Measurements from ENCODE around the gene GRHPR.
"Not testable (repeated sequence)": the region's sequence is repeated elsewhere in the genome, so short reads cannot be mapped to it uniquely, and the experiment has no call there.

Gene GRHPR

DNA sequence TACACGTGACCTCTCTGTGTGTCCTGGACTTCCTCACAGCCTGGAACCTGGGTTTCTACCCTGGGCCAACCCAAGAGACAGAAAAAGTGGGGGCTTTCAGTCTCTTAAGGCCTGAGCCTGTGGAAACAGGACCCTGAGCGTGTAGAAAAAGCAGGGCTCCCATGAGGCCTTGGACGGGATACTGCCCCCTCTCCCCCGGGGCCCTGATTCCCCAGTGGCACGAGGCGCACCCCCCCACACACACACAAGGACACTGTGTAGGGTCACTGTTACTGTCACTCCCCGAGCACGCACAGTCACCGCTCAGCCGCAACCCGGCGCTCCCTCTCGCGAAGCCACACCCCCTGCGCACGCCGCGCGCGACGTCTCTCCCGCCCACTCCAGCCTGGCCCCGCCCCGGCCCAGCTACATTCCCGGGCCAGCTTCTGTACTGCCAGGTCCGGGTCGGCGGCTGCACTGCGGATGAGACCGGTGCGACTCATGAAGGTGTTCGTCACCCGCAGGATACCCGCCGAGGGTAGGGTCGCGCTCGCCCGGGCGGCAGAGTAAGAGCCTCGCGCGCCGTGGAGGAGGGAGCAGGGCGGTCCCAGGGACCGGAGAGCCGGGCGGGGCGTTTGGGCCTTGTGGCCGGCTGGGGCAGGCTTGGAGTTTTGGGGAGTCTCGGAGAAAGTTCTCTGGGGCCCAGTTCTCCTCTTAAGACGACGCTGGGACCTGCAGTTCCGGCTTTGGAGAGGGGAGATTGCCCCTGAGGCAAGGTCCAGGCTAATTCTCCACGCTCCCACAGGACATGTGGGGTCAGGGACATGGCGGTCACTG, at the start of gene GRHPR:
TSS of gene GRHPR (plus strand) at position 408 of the 816 bp plus-strand sequence. CDS start at position 463, 55 bp downstream.
- peak; percentile 93 for DNase-seq

GRCh38 chr9:37372839-37373238, 49.7 kb upstream of the GRHPR start:
- DNase-seq = no peak

GRCh38 chr9:37373621-37374020, 48.9 kb upstream of the GRHPR start:
- DNase-seq = no peak

DNA sequence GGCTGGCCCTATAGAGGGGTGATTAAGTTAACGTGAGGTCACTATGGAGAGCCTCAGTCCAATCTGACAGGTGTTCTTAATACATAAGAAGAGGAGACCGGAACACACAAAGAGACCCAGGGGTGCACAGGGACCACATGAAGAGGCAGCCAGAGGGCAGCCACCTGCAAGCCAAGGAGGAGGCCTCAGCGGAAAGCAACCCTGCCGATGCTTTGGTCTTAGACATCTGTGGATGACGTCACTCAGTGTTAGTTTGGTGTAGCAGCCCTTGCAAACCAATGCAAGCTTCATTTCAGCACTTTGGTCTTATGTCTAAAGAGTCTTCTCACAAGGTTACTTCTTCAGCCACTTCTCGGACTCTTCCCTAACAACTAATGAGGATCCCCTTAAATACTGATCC, 47.6 kb upstream of the GRHPR start:
- no peak for DNase-seq

DNA sequence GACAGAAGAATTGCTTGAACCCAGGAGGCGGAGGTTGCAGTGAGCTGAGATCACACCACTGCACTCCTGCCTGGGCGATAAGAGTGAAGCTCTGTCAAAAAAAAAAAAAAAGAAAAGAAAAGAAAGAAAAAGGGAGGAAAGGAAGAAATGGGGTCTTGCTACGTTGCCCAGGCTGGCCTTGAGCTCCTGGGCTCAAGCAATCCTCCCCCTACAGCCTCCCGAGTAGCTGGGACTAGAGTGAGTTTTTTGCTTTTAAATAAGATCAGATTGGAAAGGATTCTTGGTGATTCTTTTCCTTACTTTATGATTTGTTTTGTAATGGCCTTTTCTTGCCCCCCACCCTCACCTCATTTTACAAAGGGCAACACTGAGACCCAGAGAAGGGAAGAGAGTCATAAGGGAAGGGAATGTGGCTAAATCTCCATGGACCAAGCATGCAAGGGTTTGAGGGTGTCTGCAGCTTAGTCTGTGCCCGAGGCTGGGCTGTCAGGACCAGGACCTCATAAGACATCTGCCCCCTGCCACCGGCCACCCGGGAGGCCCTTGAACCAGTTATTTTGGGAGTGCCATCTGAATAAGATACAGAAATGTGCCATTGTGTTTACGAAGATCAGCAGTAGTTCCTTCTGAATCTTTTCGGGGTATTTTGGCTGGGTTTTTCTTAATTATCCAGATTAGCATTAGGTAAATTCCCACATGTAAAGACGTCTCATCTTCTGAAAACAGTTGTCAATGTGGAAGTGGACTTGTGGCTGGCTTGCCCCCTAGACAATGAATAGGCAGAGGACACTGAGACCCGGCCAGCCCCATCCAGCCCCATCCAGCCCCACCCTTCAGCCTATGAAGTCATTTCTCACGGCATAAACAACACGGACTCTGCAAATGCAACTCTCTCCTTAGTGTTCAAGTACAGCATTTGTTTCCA, 44.5 kb upstream of the GRHPR start:
- no peak for DNase-seq

- DNase-seq = no peak
Measured at GRCh38 chr9:37378613-37379004, 43.9 kb upstream of the GRHPR start.

GRCh38 chr9:37379835-37380234, 42.7 kb upstream of the GRHPR start:
- DNase-seq = no peak

DNA sequence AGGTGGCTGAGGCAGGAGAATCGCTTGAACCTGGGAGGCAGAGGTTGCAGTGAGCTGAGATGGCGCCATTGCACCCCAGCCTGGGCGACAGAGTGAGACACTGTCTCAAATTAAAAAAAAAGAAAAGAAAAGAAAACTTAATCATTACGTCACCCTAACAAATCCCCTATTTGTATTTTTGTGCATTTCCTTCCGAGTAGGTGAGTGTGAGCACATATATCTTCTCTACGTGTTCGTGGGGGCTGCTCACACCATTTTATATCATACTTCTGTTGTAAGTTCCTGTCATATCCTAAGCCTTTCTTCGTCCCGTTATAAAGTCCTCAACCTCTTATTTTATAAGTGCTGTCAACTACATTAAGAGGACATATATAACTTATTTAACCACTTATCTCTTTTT, 41.9 kb upstream of the GRHPR start:
- DNase-seq = no peak

- no peak for DNase-seq
Measured at GRCh38 chr9:37381094-37381741, 41.3 kb upstream of the GRHPR start.

- no peak for DNase-seq
Measured at GRCh38 chr9:37382161-37382981, 40.1 kb upstream of the GRHPR start.

DNA sequence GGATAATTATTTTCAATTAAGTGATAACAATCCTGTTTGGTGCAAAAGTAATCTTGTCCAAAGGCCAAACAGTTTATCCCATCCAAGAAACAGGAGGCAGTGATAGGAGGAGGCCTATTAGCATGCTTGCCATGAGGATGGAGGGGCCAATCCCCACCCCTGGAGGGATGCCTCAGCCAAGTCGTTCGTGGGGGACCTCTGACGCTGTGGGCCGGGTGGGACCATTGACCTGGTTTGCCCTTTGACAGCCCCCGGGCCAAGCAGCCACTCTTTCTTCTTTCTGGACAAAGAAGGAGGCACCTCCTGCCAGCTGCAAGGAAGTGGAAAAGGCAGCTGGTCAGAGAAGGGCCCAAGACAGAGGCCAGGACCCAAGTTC, 39.5 kb upstream of the GRHPR start:
- DNase-seq = no peak

DNA sequence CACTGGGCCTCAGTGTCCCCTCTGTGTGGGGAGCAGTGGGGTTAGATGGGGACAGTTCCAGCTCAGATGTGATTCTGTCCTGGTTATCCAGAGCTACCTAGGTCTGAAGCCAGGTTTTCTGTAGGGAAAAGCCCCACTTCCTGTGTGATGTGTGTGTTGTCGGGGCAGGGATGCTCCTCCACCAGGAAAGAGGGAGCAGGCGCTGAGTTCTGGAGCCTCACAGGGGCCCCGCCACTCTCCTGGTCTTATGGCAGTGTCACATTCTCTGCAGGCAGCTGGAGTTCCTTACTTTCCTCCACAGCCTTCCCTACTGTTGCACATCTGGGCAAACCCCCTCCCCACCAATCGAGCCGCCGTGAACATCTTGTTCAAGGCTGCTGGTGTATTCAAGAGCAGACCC, 39.1 kb upstream of the GRHPR start:
- DNase-seq = no peak

DNA sequence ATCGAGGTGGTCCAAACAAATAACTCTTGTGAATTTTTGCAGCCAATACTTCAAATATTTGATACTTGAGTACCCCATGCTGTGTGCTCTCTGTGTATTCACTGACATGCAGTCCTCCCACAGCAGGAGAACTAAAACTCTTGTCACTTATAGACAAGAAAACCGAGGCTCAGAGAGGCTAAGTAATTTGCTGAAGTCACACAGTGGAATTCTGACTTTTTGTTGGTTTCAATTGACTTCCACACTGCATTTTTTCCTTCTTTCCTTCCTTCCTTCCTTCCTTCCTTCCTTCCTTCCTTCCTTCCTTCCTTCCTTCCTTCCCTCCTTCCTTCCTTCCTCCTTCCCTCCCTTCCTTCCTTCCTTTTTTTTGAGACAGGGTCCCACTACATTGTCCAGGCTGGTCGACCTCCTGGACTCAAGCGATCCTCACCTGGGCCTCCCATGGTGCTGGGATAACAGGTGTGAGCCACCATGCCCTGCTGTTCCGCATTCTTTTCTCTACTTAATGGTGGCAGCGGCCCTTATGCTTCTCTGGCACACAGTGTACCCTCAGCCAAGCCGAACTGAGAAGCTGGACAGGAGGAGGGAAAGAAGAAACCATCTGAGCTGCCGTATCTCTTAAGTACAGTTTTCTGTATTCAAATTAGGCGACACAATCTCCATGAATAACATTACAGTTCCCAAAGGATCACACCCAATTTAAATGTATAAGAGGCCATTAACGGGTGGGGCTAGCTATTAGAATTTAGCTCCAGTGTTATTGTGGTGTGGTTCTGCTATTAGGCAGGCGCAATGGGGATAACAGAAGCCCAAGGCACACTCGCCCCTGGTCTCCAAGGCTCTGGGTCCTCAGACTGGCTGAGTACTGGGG, 38.4 kb upstream of the GRHPR start:
- DNase-seq = no peak

DNA sequence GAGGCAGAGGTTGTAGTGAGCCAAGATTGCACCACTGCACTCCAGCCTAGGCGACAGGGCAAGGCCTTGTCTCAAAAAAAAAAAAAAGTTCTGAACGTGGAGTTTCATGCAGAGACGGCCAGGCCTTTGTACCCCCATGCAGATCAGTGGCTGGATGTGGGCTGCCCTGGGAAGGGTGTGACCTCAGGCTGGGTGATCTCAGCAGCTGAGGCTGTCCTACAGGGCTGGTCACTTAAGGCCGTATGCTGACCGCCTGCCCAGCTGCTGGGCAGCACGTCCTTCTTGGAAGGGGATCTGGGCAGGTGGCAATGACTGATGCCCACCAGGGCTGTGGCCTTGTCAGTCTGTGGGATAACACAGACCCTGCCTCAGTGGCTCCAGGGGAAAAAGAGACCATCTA, 37.2 kb upstream of the GRHPR start:
- DNase-seq = no peak

GRCh38 chr9:37386988-37387387, 35.5 kb upstream of the GRHPR start:
- DNase-seq = no peak

DNA sequence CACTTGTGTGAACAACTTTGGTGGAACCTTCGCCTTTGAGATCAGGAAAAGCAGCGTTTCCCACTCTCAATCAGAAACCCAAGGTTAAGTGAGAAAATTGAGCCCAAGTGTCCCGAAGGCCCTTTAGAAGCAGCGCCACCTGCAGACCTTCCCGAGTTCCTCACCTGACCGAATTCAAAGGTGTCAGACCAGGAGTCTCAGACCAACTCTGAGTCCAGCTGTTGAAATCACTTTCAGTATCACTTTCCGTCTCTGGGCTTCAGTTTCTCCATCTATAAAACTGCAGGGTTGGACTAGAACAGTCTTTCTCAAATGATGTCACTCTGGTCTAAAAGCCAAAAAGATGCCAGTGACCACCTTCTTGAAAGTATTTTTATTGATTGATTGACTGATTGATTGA, 31.7 kb upstream of the GRHPR start:
- no peak for DNase-seq

GRCh38 chr9:37392272-37392671, 30.2 kb upstream of the GRHPR start:
- no peak for DNase-seq

DNA sequence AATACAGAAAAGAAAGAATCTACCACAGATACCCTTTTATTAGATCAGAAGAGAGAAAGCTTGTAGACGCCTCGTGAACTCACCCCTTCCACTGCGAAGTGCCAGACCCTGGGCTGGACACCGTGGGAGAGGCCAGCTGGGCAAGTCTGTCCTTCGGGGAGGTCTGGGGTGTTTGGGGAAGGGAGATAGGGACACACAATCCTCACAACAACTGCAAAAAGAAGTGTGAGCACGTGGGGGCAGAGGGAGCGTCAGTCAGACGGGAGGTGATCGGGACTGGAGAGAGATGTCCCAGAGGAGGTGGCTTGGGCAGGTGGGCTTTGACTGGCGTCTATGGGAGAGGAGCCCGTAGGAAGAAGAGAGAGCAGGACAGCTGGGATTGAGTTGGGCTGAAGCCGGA, 27.3 kb upstream of the GRHPR start:
- no peak for DNase-seq

- DNase-seq = no peak
Measured at GRCh38 chr9:37395663-37396062, 26.8 kb upstream of the GRHPR start.

DNA sequence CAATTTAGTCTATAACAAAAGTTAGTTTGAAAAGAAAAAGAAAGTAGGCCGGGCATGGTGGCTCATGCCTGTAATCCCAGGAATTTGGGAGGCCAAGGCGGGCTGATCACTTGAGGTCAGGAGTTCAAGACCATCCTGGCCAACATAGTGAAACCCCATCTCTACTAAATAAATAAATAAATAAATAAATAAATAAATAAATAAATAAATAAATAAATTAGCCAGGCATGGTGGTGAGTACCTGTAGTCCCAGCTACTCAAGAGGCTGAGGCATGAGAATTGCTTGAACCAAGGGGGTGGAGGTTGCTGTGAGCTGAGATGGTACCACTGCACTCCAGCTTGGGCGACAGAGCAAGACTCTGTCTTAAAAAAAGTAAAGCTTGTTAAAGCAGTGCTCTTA, 24.5 kb upstream of the GRHPR start:
- DNase-seq = not testable (repeated sequence)

GRCh38 chr9:37398464-37399025, 24.0 kb upstream of the GRHPR start:
- no peak for DNase-seq
